HCT116 (cell line): ENCODE measurements around the gene RUNX1. TPM values are rescaled to one million over a fixed set of nuclear protein-coding genes. Genes with fewer than 3 reads are reported as not detected.

Source experiments
- ATAC-seq: fragments of 200-7000 bp; cut with Tn5 transposase; 2 replicates; pipeline ENCODE4 v1.9.1; 2020; ENCODE audit warnings: mild to moderate bottlenecking, moderate library complexity
- BruUV-seq: library from RNA; stranded (reverse); fragments of 400-500 nt; replicated peaks from 2 replicates; lab custom pipeline; 2021; lab: Mats Ljungman, UMichigan
- CTCF ChIA-PET: fragments of 300-600 bp; sonication (Branson Sonifier 250); formaldehyde crosslinking; loops from one replicate; lab custom pipeline; 2021; ENCODE audit warnings: antibody characterized with exemption; lab: Charles Lee
- POLR2A ChIA-PET: fragments of 300-600, 350-600 bp; sonication (Branson Sonifier 250); formaldehyde crosslinking; loops from one replicate; lab custom pipeline; 2021; ENCODE audit warnings: antibody characterized with exemption; lab: Charles Lee
- RAD21 ChIA-PET, 2 experiments: fragments of 300-600 bp; sonication (Branson Sonifier 250); formaldehyde crosslinking; loops; one replicate each; lab custom pipeline; 2023; ENCODE audit warnings: low total read pairs in 2 of 2; ENCODE audit not compliant: uncharacterized antibody in 2 of 2, unreplicated experiment in 2 of 2, low non-redundant PET in 1 of 2; lab: Charles Lee
- DNase-seq: peaks from one replicate; pipeline ENCODE4 v3.0.0-alpha.2; 2010; ENCODE audit warnings: low read depth, low spot score
- H2AFZ ChIP-seq: fragments of 200-600 bp; shearing (Covaris generic), sonication (generic); 2 replicates; pipeline ENCODE4 v1.6.1; 2017; ENCODE audit warnings: low read depth, mixed run types, mixed read lengths, antibody characterized with exemption, low read length; ENCODE audit not compliant: poor library complexity, severe bottlenecking
- H3K27ac ChIP-seq: 2 replicates; pipeline ENCODE4 v1.5.1; 2012; ENCODE audit warnings: low read depth, low read length
- H3K27me3 ChIP-seq: fragments of 200-600 bp; sonication (generic); 2 replicates; pipeline ENCODE4 v1.6.1; 2016; ENCODE audit warnings: mixed run types, low read length, mixed read lengths; ENCODE audit not compliant: insufficient read depth
- H3K36me3 ChIP-seq, 2 experiments: fragments of 200-500 bp in 1 of 2; fragments of 200-600 bp in 1 of 2; sonication (Bioruptor generic) in 1 of 2; sonication (generic) in 1 of 2; 2 replicates each; pipeline versions ENCODE4 v1.5.1 to v1.6.1; 2014 to 2016; ENCODE audit warnings: low read length in 2 of 2, inconsistent platforms in 1 of 2, mixed read lengths in 1 of 2, mixed run types in 1 of 2; ENCODE audit not compliant: insufficient read depth in 2 of 2, control insufficient read depth in 1 of 2
- H3K4me1 ChIP-seq, 2 experiments: fragments of 200-600 bp in 1 of 2; sonication (generic) in 1 of 2; 2 replicates each; pipeline versions ENCODE4 v1.5.1 to v1.6.1; 2012 to 2017; ENCODE audit warnings: low read length in 2 of 2, inconsistent platforms in 1 of 2, mild to moderate bottlenecking in 1 of 2, mixed read lengths in 1 of 2, mixed run types in 1 of 2, moderate library complexity in 1 of 2; ENCODE audit not compliant: insufficient read depth in 2 of 2, control insufficient read depth in 1 of 2
- H3K4me2 ChIP-seq: fragments of 200-600 bp; sonication (generic); 2 replicates; pipeline ENCODE4 v1.6.1; 2017; ENCODE audit warnings: mixed run types, low read length, mixed read lengths
- H3K4me3 ChIP-seq, 2 experiments: fragments of 200-600 bp in 1 of 2; sonication (generic) in 1 of 2; replicated peaks in 1 of 2; 2 replicates each; pipeline ENCODE4 v1.5.1; 2011 to 2016; ENCODE audit warnings: low read length in 2 of 2, control low read depth in 1 of 2, low read depth in 1 of 2, mild to moderate bottlenecking in 1 of 2, mixed read lengths in 1 of 2, mixed run types in 1 of 2
- H3K79me2 ChIP-seq: fragments of 200-600 bp; sonication (generic); 2 replicates; pipeline ENCODE4 v1.6.1; 2017; ENCODE audit warnings: mild to moderate bottlenecking, mixed run types, low read length, moderate library complexity, mixed read lengths; ENCODE audit not compliant: insufficient read depth
- H3K9ac ChIP-seq: fragments of 200-600 bp; sonication (generic); 2 replicates; pipeline ENCODE4 v1.6.1; 2016; ENCODE audit warnings: low read length, mixed read lengths
- H3K9me2 ChIP-seq: fragments of 200-600 bp; sonication (generic), shearing (Covaris generic); 2 replicates; pipeline ENCODE4 v1.6.1; 2017; ENCODE audit warnings: mixed run types, mild to moderate bottlenecking, moderate library complexity; ENCODE audit not compliant: insufficient read depth
- H3K9me3 ChIP-seq, 2 experiments: fragments of 200-500 bp in 1 of 2; fragments of 200-600 bp in 1 of 2; sonication (Bioruptor generic) in 1 of 2; sonication (generic) in 1 of 2; 2 replicates each; pipeline ENCODE4 v1.6.1; 2014 to 2017; ENCODE audit warnings: low read length in 2 of 2, mixed read lengths in 2 of 2, inconsistent platforms in 1 of 2, low read depth in 1 of 2, mild to moderate bottlenecking in 1 of 2, mixed run types in 1 of 2, moderate library complexity in 1 of 2; ENCODE audit not compliant: control insufficient read depth in 1 of 2, insufficient read depth in 1 of 2
- H4K20me1 ChIP-seq: fragments of 200-600 bp; sonication (generic), shearing (Covaris generic); 2 replicates; pipeline ENCODE4 v1.6.1; 2017; ENCODE audit warnings: mixed run types, mild to moderate bottlenecking, moderate library complexity; ENCODE audit not compliant: insufficient read depth
- ELF1 ChIP-seq: IDR thresholded peaks from 2 replicates; pipeline ENCODE4 v1.6.1; 2012; ENCODE audit warnings: low read depth, borderline replicate concordance
- EZH2phosphoT487 ChIP-seq: fragments of 200-600 bp; IDR thresholded peaks from 2 replicates; pipeline ENCODE4 v1.6.1; 2018; ENCODE audit warnings: antibody characterized with exemption, borderline replicate concordance
- FOSL1 ChIP-seq: IDR thresholded peaks from 2 replicates; pipeline ENCODE4 v1.6.1; 2012; ENCODE audit warnings: low read depth
- JUND ChIP-seq: IDR thresholded peaks from 2 replicates; pipeline ENCODE4 v1.6.1; 2012
- MAX ChIP-seq: IDR thresholded peaks from 2 replicates; pipeline ENCODE4 v1.6.1; 2012
- POLR2A ChIP-seq: IDR thresholded peaks from 2 replicates; pipeline ENCODE4 v1.7.0; 2011; ENCODE audit warnings: borderline replicate concordance; ENCODE audit not compliant: insufficient read depth, insufficient read length; ENCODE audit errors: extremely low read depth
- POLR2AphosphoS5 ChIP-seq: IDR thresholded peaks from 2 replicates; pipeline ENCODE4 v1.6.1; 2011; ENCODE audit warnings: mild to moderate bottlenecking, low read depth, low read length, moderate library complexity
- SRF ChIP-seq: IDR thresholded peaks from 2 replicates; pipeline ENCODE4 v1.6.1; 2012; ENCODE audit warnings: low read depth
- YY1 ChIP-seq: IDR thresholded peaks from 2 replicates; pipeline ENCODE4 v1.6.1; 2011; ENCODE audit warnings: low read length, low read depth, moderate library complexity, mild to moderate bottlenecking; ENCODE audit not compliant: insufficient replicate concordance; ENCODE audit errors: extremely low read depth
- ZBTB33 ChIP-seq: IDR thresholded peaks from 2 replicates; pipeline ENCODE4 v1.6.1; 2011; ENCODE audit warnings: mild to moderate bottlenecking, low read length, moderate library complexity; ENCODE audit not compliant: insufficient replicate concordance; ENCODE audit errors: extremely low read depth
- ZFX ChIP-seq: fragments of 450-650 bp; IDR thresholded peaks from 2 replicates; pipeline ENCODE4 v1.6.1; 2017
- intact Hi-C: fragments of 100-400 bp; cut with micrococcal nuclease; formaldehyde crosslinking; loops from 2 replicates; pipeline ENCODE4 v1.10.0; 2022
- total RNA-seq: library from RNA; stranded (reverse); gene quantifications from one replicate; pipeline ENCODE4 v1.2.1, GENCODE V29; 2021; ENCODE audit not compliant: unreplicated experiment

RUNX1 gene
- total RNA-seq, 1 experiment from 2014 or later: 33.5 TPM

GRCh38 chr21:34973685-34974084 lies 75.4 kb downstream of the RUNX1 start:
- ChIA-PET POLR2A (no interaction called here), RAD21 (no interaction called here), CTCF (no interaction called here)
- intact Hi-C loops: no loop called here
- TF ChIP-seq JUND (no peak), SRF (no peak), EZH2phosphoT487 (no peak), ZFX (no peak), ELF1 (no peak), POLR2AphosphoS5 (no peak), MAX (no peak), FOSL1 (no peak), YY1 (no peak), ZBTB33 (no peak), POLR2A (no peak)
- Histone ChIP-seq H3K9me3 (no peaks in the 10 kb centered on the region), H3K79me2 (no peaks in the 10 kb centered on the region), H3K4me1 (no peaks in the 10 kb centered on the region), H3K27ac (no peak overlapping the region), H3K9ac (no peak overlapping the region), H3K27me3 (no peaks in the 10 kb centered on the region), H4K20me1 (no peaks in the 10 kb centered on the region), H3K4me3 (no peak overlapping the region), H2AFZ (no peak overlapping the region), H3K36me3 (no peaks in the 10 kb centered on the region), H3K9me2 (no peaks in the 10 kb centered on the region), H3K4me2 (no peak overlapping the region)
- ATAC-seq (no peak), DNase-seq (no peak)
- no TSS peak for BruUV-seq
